Measurements from ENCODE around the gene ATP1B1. TPM values are rescaled to one million over a fixed set of nuclear protein-coding genes. Genes with fewer than 3 reads are reported as not detected.

The ATP1B1 gene
- total RNA-seq, 1 experiment from 2014 or later, result 44.4 TPM

GRCh38 chr1:169090308-169090899 lies 16.1 kb upstream of the ATP1B1 start:
- Histone ChIP-seq H3K9ac (ENCODE audit: extremely low read depth, insufficient read length, low read length) (no peak overlapping the region), H3K4ac (ENCODE audit: low read depth, low read length) (no peak overlapping the region), H3K18ac (ENCODE audit: insufficient read length, low read depth, low read length) (no peak overlapping the region), H2BK120ac (ENCODE audit: low read depth, low read length, poor library complexity, severe bottlenecking) (no peak overlapping the region), H3K23ac (ENCODE audit: insufficient read length, low read depth, low read length) (no peak overlapping the region), H4K20me1 (ENCODE audit: control insufficient read depth, insufficient read depth, insufficient read length) (no peaks in the 10 kb centered on the region), H2BK12ac (ENCODE audit: insufficient read length, low read depth, low read length) (no peak overlapping the region), H3K23me2 (ENCODE audit: insufficient read length, low read depth, low read length, poor library complexity, severe bottlenecking) (no peaks in the 10 kb centered on the region), H4K8ac (replicated peaks; ENCODE audit: insufficient read length, low read depth, low read length) (no peak overlapping the region), H3K4me2 (ENCODE audit: insufficient read depth, insufficient read length, low read length) (no peak overlapping the region), H2BK15ac (ENCODE audit: low read depth, low read length) (no peak overlapping the region), H3K9me3 (ENCODE audit: control insufficient read depth, low read depth, low read length) (no peaks in the 10 kb centered on the region), H3K27ac (ENCODE audit: insufficient read length, low read depth, low read length) (no peak overlapping the region), H4K5ac (ENCODE audit: insufficient read length, low read depth, low read length) (no peak overlapping the region), H2AFZ (ENCODE audit: low read length) (no peak overlapping the region), H3K4me1 (ENCODE audit: insufficient read depth, low read length) (no peaks in the 10 kb centered on the region), H3K27me3 (ENCODE audit: insufficient read depth, low read length) (no peaks in the 10 kb centered on the region), H3K14ac (ENCODE audit: insufficient read depth, low read length) (no peak overlapping the region), H4K91ac (ENCODE audit: insufficient read length, low read depth, low read length) (no peak overlapping the region), H3K79me1 (ENCODE audit: insufficient read depth, low read depth, low read length, poor library complexity, severe bottlenecking) (no peaks in the 10 kb centered on the region), H3K79me2 (ENCODE audit: insufficient read depth, low read length) (no peaks in the 10 kb centered on the region), H3T11ph (ENCODE audit: low read length) (no peak overlapping the region), H2BK20ac (ENCODE audit: low read depth, low read length, poor library complexity, severe bottlenecking) (no peak overlapping the region), H2BK5ac (ENCODE audit: insufficient read length, low read length) (no peak overlapping the region), H2AK5ac (ENCODE audit: insufficient read length, low read length) (no peak overlapping the region), H3K56ac (ENCODE audit: insufficient read length, low read depth, low read length) (no peak overlapping the region)
- Mint-ChIP-seq H3K36me3 (ENCODE audit: insufficient read depth in 1 of 3, low read depth in 3 of 3) (no peaks in the 10 kb centered on the region), H3K4me3 (no peak overlapping the region), H3K9me3 (no peaks in the 10 kb centered on the region), H3K27me3 (ENCODE audit: low read depth) (no peaks in the 10 kb centered on the region), H3K27ac (peak overlapping the region in 2 of 3 experiments; percentile 36 to 37; a peak in 3 of 7 replicates), H3K4me1 (peaks cover 6 to 8% of the 10 kb centered on the region in 2 experiments)
- TF ChIP-seq CTCF (conservative IDR thresholded peaks at IDR 0.05), result no peak
- WGBS (ENCODE audit: extremely low coverage, insufficient read length, low lambda C conversion rate), result no CpG with 5 or more reads among the region's 4 CpGs
- DNase-seq, result no peak

All from H9 (cell line).